WTC11 (cell line): ENCODE results near the gene DR1. TPM values are rescaled to one million over a fixed set of nuclear protein-coding genes. Genes with fewer than 3 reads are reported as not detected.
"Not testable (repeated sequence)": the region's sequence is repeated elsewhere in the genome, so short reads cannot be mapped to it uniquely, and the experiment has no call there.

Experiments used
- ATAC-seq: fragments of 200-7000 bp; cut with Tn5 transposase; 2 replicates; pipeline ENCODE4 v1.10.0; 2021; ENCODE audit warnings: mild to moderate bottlenecking, moderate library complexity
- CTCF ChIA-PET: fragments of 300-600 bp; sonication (Branson Sonifier 250); formaldehyde crosslinking; loops from one replicate; lab custom pipeline; 2021; ENCODE audit warnings: antibody characterized with exemption; lab: Charles Lee
- POLR2A ChIA-PET: fragments of 350-600 bp; sonication (Branson Sonifier 250); formaldehyde crosslinking; loops from one replicate; lab custom pipeline; 2021; ENCODE audit warnings: antibody characterized with exemption; lab: Charles Lee
- DNase-seq: peaks from one replicate; pipeline ENCODE4 v3.0.0; 2021; ENCODE audit warnings: low spot score
- H3K27ac Mint-ChIP-seq: 2 replicates; pipeline ENCODE4 v1.8.0; 2021; ENCODE audit warnings: mixed read lengths
- H3K27me3 Mint-ChIP-seq: 2 replicates; pipeline ENCODE4 v1.8.0; 2021; ENCODE audit warnings: low read depth, mild to moderate bottlenecking, moderate library complexity, mixed read lengths
- H3K36me3 Mint-ChIP-seq: 2 replicates; pipeline ENCODE4 v1.8.0; 2021; ENCODE audit warnings: mixed read lengths
- H3K4me1 Mint-ChIP-seq: 2 replicates; pipeline ENCODE4 v1.8.0; 2022; ENCODE audit warnings: mixed read lengths
- H3K4me3 Mint-ChIP-seq: 2 replicates; pipeline ENCODE4 v1.8.0; 2021; ENCODE audit warnings: mild to moderate bottlenecking, moderate library complexity, mixed read lengths
- H3K9me3 Mint-ChIP-seq: 2 replicates; pipeline ENCODE4 v1.8.0; 2021; ENCODE audit warnings: mixed read lengths
- ATF1 ChIP-seq: sonication (generic); formaldehyde crosslinking; IDR thresholded peaks from 2 replicates; pipeline ENCODE4 v1.8.1; 2023; ENCODE audit warnings: mild to moderate bottlenecking, moderate library complexity, missing genetic modification reagents
- ELF4 ChIP-seq: sonication (generic); formaldehyde crosslinking; IDR thresholded peaks from 2 replicates; pipeline ENCODE4 v1.8.1; 2022; ENCODE audit warnings: low read depth, mild to moderate bottlenecking, moderate library complexity, missing genetic modification reagents
- ETV6 ChIP-seq: sonication (generic); formaldehyde crosslinking; IDR thresholded peaks from 2 replicates; pipeline ENCODE4 v1.8.1; 2022; ENCODE audit warnings: mild to moderate bottlenecking, missing genetic modification reagents
- HMGXB4 ChIP-seq: sonication (generic); formaldehyde crosslinking; IDR thresholded peaks from 2 replicates; pipeline ENCODE4 v1.8.1; 2023; ENCODE audit warnings: mild to moderate bottlenecking, moderate library complexity, missing genetic modification reagents
- IRF2 ChIP-seq: sonication (generic); formaldehyde crosslinking; IDR thresholded peaks from 2 replicates; pipeline ENCODE4 v1.8.0; 2022; ENCODE audit warnings: low read depth, missing genetic modification reagents, borderline replicate concordance
- JUN ChIP-seq: sonication (generic); formaldehyde crosslinking; IDR thresholded peaks from 2 replicates; pipeline ENCODE4 v1.8.0; 2023; ENCODE audit warnings: mild to moderate bottlenecking, missing genetic modification reagents
- OVOL2 ChIP-seq: fragments of 250-450 bp; sonication (Bioruptor Pico); IDR thresholded peaks from 2 replicates; pipeline ENCODE4 v1.9.0; 2021; ENCODE audit warnings: mild to moderate bottlenecking, borderline replicate concordance
- RELA ChIP-seq: sonication (generic); formaldehyde crosslinking; IDR thresholded peaks from 2 replicates; pipeline ENCODE4 v1.8.1; 2022; ENCODE audit warnings: missing genetic modification reagents, mild to moderate bottlenecking, borderline replicate concordance
- USF1 ChIP-seq: sonication (generic); formaldehyde crosslinking; IDR thresholded peaks from 2 replicates; pipeline ENCODE4 v1.8.0; 2022; ENCODE audit warnings: mild to moderate bottlenecking, missing genetic modification reagents
- ZBTB43 ChIP-seq: sonication (generic); formaldehyde crosslinking; IDR thresholded peaks from 2 replicates; pipeline ENCODE4 v1.8.1; 2023; ENCODE audit warnings: mild to moderate bottlenecking, missing genetic modification reagents
- ZNF263 ChIP-seq: sonication (generic); formaldehyde crosslinking; IDR thresholded peaks from 2 replicates; pipeline ENCODE4 v1.8.1; 2022; ENCODE audit warnings: low read depth, mild to moderate bottlenecking, moderate library complexity, missing genetic modification reagents
- ZNF317 ChIP-seq: sonication (generic); formaldehyde crosslinking; IDR thresholded peaks from 2 replicates; pipeline ENCODE4 v1.8.1; 2023; ENCODE audit warnings: low read depth, mild to moderate bottlenecking, moderate library complexity, missing genetic modification reagents, borderline replicate concordance
- ZNF423 ChIP-seq: fragments of 250-450 bp; sonication (Bioruptor Pico); IDR thresholded peaks from 2 replicates; pipeline ENCODE4 v2.1.2; 2022; ENCODE audit warnings: mild to moderate bottlenecking, moderate library complexity
- total RNA-seq: library from RNA; stranded (reverse); gene quantifications from 3 replicates; pipeline ENCODE4 v1.2.3, GENCODE V29; 2021
- TF ChIP-seq, protein P1 (sequence below): sonication (generic); formaldehyde crosslinking; IDR thresholded peaks from 2 replicates; pipeline ENCODE4 v1.8.0; 2022; ENCODE audit warnings: missing genetic modification reagents

DR1 gene
- total RNA-seq, 1 experiment from 2014 or later = 62.8 TPM

DNA sequence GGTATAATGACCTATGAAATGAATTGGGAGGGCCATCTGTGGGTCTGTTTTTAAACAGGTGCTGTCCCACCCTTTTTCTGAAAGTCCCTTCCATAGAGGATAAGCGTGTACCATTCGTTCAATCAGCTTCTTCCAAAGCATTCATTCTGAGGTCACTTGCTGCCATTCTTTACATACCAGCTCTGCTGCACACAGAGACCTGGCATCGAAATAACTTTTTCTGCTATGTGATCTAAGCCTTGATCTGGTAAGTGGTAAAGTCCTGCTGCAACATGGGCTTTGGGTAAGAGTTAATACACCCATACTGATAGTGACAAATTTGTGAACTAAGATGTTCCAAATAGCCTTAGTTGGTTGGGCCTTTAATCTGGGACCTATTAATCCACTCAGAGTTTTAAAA is 38.9 kb downstream of the DR1 start (continued):
- TF ChIP-seq HMGXB4 (CRISPR knock-in tag) (no peak), USF1 (CRISPR knock-in tag) (no peak)
- TF ChIP-seq, all 79 proteins: peak for 0

- CTCF ChIA-PET, POLR2A ChIA-PET, H3K27me3 Mint-ChIP-seq, H3K4me3 Mint-ChIP-seq, H3K4me1 Mint-ChIP-seq, H3K27ac Mint-ChIP-seq, ATAC-seq, DNase-seq: not testable (repeated sequence)
- H3K36me3 Mint-ChIP-seq = peaks cover 47% of the 10 kb centered on the region
- peaks cover 63% of the 10 kb centered on the region for H3K9me3 Mint-ChIP-seq
Measured at GRCh38 chr1:93386268-93386667, 40.6 kb downstream of the DR1 start.

DNA sequence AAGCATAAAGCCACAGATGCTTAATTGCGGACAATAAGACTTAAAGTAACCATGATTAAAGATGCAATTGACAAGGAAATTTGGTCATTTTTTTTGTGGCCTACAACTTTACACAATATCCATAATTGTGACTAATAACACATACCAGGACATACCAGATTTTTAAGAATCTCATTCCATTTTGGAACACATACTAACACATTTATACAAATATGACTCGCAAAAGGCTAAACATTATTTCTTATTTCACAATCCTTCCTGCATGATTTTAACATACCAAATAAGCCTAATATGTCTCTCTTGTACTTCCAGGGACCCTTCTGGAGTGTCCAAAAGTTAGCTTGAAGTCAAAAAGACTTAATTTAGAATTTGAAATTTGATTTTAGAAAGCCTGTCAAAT is 48.8 kb downstream of the DR1 start:
- H3K27ac Mint-ChIP-seq = no peak overlapping the region
- POLR2A ChIA-PET = no interaction called here
- no peak for ATAC-seq

More for the DNA sequence above, 48.8 kb downstream of the DR1 start:
- DNase-seq = no peak
- Mint-ChIP-seq H3K9me3 (peaks cover 25% of the 10 kb centered on the region), H3K36me3 (0 out of 2 replicates have a peak, but pooled peaks cover 3% of the 10 kb centered on the region), H3K27me3 (no peaks in the 10 kb centered on the region; the same call in 1 of the 2 replicates), H3K4me3 (no peak overlapping the region), H3K4me1 (peaks cover 2% of the 10 kb centered on the region)
- no peak for TF ChIP-seq ZNF423 (CRISPR knock-in tag)
- no peak for TF ChIP-seq ETV6 (CRISPR knock-in tag)
- no peak for TF ChIP-seq JUN (CRISPR knock-in tag)
- TF ChIP-seq, protein P1, sequence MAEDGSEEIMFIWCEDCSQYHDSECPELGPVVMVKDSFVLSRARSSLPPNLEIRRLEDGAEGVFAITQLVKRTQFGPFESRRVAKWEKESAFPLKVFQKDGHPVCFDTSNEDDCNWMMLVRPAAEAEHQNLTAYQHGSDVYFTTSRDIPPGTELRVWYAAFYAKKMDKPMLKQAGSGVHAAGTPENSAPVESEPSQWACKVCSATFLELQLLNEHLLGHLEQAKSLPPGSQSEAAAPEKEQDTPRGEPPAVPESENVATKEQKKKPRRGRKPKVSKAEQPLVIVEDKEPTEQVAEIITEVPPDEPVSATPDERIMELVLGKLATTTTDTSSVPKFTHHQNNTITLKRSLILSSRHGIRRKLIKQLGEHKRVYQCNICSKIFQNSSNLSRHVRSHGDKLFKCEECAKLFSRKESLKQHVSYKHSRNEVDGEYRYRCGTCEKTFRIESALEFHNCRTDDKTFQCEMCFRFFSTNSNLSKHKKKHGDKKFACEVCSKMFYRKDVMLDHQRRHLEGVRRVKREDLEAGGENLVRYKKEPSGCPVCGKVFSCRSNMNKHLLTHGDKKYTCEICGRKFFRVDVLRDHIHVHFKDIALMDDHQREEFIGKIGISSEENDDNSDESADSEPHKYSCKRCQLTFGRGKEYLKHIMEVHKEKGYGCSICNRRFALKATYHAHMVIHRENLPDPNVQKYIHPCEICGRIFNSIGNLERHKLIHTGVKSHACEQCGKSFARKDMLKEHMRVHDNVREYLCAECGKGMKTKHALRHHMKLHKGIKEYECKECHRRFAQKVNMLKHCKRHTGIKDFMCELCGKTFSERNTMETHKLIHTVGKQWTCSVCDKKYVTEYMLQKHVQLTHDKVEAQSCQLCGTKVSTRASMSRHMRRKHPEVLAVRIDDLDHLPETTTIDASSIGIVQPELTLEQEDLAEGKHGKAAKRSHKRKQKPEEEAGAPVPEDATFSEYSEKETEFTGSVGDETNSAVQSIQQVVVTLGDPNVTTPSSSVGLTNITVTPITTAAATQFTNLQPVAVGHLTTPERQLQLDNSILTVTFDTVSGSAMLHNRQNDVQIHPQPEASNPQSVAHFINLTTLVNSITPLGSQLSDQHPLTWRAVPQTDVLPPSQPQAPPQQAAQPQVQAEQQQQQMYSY (CRISPR knock-in tag) = no peak
- TF ChIP-seq ZNF263 = no peak
- TF ChIP-seq IRF2 = no peak
- no peak for TF ChIP-seq ZNF317 (CRISPR knock-in tag)
- no peak for TF ChIP-seq OVOL2 (CRISPR knock-in tag)
- TF ChIP-seq ATF1 (CRISPR knock-in tag) = no peak
- no peak for TF ChIP-seq USF1 (CRISPR knock-in tag)
- no peak for TF ChIP-seq ELF4 (CRISPR knock-in tag)
- TF ChIP-seq ZBTB43 = no peak
- no peak for TF ChIP-seq RELA (CRISPR knock-in tag)
- CTCF ChIA-PET = no interaction called here
